Nucleus accumbens (tissue), 56 donors: ENCODE measurements around the gene CAMK2N2.

Experiments used
- DNase-seq, 56 donors: peaks; one replicate each; lab custom pipeline; 2025; lab: John Stamatoyannopoulos, UW

The CAMK2N2 gene

GRCh38 chr3:184242297-184242685 lies 19.1 kb downstream of the CAMK2N2 start:
- DNase-seq: no peak

DNA sequence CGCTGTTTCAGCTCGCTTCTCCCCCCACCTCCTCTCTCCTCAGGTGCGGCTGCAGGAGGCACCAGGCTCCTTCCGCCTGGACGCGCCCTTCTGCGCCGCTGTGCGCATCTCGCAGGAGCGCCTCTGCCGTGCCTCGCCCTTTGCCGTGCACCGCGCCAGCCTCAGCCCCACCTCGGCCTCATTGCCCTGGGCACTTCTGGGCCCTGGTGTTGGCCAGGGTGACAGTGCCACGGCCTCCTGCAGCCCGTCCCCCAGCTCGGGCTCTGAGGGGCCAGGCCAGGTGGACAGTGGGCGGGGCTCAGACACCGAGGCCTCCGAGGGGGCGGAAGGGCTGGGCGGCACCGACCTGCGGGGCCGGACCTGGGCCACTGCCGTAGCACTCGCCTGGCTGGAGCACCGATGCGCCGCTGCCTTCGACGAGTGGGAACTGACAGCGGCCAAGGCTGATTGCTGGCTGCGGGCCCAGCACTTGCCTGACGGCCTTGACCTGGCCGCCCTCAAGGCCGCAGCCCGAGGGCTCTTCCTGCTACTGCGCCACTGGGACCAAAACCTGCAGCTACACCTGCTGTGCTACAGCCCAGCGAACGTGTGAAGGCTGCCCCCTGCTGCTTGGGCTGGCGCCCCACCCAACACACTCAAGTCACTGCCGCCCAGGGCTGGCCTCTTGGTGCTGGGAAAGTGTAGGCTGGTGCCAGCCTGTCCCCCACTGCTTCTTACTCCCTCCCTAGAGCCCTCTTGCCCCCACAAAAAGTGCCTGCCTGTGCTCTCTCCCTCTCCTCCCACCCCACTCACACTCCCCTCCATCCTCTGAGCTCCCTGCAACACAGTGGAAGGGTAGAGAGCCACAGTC lies 19.7 kb downstream of the CAMK2N2 start:
- DNase-seq: no peak

DNA sequence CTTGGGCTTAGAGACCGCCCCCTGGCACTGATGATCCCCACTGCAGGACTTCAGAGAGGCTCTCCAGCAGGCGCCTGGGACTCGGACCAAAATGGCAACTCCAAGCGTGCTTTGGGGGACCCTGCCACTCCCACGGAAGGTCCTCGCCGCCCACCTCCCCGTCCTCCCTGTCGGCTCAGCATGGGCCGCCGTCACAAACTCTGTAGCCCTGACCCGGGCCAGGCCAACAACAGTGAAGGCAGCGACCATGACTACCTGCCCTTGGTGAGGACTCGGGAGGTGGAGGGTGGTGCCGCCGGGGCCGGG lies 20.3 kb downstream of the CAMK2N2 start:
- no peak for DNase-seq

GRCh38 chr3:184240384-184241140 lies 20.8 kb downstream of the CAMK2N2 start:
- DNase-seq: no peak

DNA sequence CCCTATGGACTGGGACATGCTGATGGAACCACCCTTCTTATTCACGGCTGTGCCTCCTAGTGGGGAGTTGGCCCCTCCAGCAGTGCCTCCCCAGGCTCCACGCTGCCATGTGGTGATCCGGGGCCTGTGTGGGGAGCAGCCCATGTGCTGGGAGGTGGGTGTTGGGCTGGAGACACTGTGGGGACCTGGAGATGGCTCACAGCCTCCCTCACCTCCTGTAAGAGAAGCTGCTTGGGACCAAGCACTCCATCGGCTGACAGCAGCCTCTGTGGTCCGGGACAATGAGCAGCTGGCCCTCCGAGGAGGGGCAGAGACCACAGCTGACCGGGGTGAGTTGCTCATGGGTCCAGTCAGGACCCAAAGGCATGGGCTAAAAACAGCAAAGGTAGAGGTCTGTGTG lies 21.6 kb downstream of the CAMK2N2 start:
- DNase-seq: no peak

DNA sequence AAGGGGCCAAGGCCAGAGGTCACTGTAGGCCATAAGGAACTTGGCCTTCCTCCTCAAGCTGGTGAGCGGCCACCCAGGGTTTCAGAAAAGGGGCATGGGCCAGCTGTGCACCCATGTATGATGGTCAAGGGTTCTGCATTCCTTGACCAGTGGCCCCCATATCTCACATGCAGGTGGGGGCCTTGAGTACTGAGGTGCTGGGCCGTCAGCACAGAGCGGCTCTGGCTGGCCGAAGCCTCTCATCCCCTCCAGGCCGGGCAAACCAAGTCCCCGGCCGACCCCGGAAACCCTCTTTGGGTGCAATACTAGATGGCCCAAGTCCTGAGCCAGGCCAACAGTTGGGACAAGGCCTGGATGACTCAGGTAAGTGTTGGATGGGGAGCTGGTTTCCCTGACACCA lies 22.1 kb downstream of the CAMK2N2 start:
- DNase-seq: no peak

- no peak for DNase-seq
These were observed 23.0 kb downstream of the CAMK2N2 start for GRCh38 chr3:184238246-184238818.

DNA sequence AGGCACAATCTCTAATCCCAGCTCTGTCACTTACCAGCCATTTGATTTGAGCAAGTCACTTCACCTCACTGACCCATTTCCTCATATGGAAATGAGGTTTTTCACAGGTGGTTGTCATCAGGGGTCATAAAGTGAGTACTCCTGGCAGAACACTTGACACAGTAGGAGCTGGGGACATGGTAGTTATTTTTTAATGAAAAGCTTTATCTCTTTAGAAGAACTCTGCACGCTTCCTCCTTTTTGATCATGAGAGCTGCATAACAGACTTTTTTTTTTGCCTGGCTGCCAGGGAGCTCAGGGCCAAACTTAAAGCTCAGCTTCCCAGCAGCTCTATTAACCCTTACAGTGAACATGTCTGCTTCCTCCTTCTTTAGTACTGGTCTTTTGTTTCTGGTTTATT lies 23.5 kb downstream of the CAMK2N2 start:
- DNase-seq: no peak

GRCh38 chr3:184237211-184237610 lies 24.1 kb downstream of the CAMK2N2 start:
- no peak for DNase-seq

DNA sequence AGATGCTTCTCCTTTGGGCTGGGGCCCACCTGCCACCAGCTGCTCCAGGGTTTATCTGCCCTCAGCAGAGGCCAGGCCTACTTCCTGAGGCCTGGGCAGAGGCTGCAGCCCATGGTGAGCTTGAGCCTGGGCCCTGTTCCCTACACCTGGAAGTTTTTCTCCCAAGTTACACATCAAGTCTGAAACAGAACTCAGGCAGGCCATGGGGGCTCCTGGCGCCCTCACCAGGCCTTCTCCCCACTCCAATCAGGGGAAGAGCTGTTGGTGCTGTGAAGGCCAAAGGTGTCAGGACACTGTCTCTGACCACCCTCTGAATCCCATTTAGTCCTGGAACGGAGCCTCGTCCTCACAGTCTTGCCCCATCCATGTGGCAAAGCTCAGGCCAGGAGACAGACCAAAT lies 24.7 kb downstream of the CAMK2N2 start:
- no peak for DNase-seq

DNA sequence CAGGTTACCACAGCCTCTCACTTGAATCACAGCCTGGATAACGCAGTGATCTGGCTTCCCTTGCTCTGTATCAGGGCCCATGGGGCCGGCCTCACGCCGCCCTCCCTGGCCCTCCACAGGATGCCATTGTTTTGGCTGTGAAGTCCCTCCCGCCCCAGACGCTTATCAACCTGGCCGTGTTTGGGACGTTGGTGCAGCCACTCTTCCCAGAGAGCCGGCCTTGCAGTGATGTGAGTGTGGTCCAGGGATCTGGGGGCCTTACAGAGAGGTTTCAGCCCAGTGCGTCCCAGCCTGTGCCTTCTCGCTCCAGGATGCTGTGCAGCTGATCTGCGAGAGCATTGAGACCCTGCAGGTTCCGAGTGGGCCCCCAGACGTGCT lies 25.3 kb downstream of the CAMK2N2 start:
- no peak for DNase-seq

DNA sequence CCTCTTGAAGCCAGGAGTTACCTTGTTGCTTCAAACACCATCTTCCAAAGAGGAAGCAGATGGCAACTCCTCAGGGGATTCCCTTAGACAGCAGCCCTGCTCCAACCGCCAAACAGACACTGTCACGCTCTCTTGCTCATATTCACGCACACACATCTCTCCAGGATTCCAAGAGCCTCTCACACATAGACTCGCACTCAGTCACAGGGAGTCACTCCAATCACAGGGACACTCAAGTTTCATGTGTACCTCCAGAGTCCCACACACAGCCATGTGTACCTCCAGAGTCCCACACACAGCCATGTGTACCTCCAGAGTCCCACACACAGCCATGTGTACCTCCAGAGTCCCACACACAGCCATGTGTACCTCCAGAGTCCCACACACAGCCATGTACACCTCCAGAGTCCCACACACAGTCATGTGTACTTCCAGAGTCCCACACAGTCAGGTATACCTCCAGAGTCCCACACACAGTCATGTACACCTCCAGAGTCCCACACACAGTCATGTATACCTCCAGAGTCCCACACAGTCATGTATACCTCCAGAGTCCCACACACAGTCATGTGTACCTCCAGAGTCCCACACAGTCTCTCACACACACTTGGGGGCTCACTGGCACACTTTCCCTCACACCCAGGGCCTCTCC lies 25.8 kb downstream of the CAMK2N2 start:
- DNase-seq: no peak

DNA sequence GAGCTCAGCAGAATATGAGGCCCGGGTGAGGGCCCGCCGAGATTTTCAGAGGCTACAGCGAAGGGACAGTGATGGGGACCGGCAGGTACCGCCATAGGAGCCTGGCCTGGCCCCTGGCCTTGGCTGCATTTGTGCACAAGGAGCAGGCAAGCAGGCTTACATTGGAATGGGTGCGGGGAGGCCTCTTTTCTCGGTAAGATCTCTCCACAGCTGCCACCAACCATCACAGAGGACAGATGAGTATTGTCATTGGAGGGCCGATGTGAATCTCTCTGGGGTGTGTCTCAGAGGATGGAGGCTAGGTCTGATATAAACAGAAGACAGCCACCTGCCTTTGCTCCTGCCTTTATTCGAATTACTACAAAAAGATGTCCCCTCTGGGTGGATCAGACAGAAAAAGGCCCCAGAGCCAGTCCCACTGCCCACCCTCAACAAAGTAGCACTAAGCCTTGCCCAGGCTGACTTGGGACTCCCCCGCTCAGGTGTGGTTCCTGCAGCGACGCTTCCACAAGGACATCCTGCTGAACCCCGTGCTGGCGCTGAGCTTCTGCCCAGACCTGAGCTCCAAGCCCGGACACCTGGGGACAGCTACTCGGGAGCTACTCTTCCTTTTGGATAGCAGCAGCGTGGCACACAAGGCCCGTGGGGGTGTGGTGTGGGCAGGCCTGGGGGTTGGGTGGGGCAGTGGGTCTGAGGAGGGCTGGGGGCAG lies 26.5 kb downstream of the CAMK2N2 start:
- no peak for DNase-seq

DNA sequence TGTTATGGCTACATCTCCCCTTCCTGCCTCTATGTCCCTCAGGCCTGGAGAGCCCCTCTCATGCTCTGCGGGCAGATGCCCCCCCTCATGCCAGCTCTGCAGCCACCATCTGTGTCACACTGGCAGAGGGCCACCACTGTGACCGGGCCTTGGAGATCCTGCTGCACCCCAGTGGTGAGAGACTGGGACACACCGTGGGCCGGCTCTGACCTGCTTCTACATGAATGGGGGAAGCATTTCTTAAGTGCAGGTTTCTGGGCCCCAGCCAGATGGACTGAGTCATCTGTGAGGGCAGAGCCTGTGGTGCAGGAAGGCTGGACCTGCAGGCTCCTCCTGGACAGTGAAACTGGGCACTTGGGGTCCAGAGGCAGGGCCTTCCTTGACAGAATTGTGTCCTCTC lies 27.1 kb downstream of the CAMK2N2 start:
- DNase-seq: peak in 28 of 56 donors; percentile 7 to 75 (median 35)

GRCh38 chr3:184233127-184233843 lies 28.1 kb downstream of the CAMK2N2 start:
- DNase-seq: no peak

GRCh38 chr3:184231671-184232070 lies 29.7 kb downstream of the CAMK2N2 start:
- DNase-seq: peak in 1 of 56 donors; percentile 11

DNA sequence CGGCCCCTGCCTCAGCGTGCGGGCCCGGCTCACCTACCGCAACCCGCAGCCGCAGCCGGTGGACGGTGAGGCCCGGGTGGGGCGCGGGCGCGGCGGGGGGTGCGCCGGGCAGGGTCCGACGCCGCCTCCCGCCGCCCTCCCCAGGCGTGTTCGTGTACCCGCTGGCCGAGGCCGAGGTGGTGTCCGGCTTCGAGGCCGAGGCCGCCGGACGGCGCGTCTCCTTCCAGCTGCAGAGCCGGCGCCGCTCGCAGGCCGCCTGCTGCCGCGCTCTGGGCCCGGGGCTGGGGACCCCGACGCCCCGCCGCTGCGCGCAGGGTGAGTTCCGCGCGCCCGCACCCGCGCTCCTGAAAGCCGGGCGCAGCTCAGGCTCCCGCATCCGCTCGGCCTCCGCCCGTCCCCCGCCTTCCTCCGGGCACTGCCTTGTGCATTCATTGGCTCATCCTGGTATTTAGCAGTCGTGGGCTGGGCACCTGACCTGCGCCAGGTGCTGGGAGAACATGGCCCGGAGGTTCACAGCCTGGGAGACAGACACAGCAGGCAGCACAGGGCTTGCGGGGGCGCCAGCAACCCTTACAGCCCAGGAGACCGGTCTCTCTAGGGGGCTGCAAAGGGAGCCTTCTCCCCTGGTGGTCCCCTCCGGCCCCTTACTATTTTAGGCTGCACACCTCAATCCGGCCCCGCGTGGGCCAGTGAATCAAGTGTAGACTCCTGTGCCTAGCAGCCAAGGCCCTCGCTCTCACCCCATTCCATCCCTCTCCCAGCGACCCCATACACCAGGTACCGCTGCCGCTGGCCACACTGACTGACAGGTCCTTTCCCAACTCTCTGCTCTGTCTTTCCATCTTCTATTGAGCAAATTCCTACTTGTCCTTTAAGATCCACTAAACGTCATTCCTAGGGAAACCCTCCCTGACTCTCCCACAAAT lies 30.5 kb downstream of the CAMK2N2 start:
- peak in 5 of 56 donors; percentile 7 to 24 (median 19) for DNase-seq

GRCh38 chr3:184230081-184230602 lies 31.2 kb downstream of the CAMK2N2 start:
- DNase-seq: peak in 1 of 56 donors; percentile 35
